HEK293T (cell line): ENCODE data around the gene RABGAP1L.

ENCODE experiments used
- ARNT ChIP-seq: fragments of 450-650 bp; IDR thresholded peaks from 2 replicates; pipeline ENCODE4 v1.6.1; 2017; ENCODE audit warnings: mild to moderate bottlenecking
- BHLHE40 ChIP-seq: fragments of 450-650 bp; IDR thresholded peaks from 2 replicates; pipeline ENCODE4 v1.6.1; 2016; ENCODE audit warnings: mild to moderate bottlenecking, moderate library complexity, borderline replicate concordance
- CTBP1 ChIP-seq: fragments of 450-650 bp; IDR thresholded peaks from 2 replicates; pipeline ENCODE4 v1.6.1; 2016; ENCODE audit warnings: borderline replicate concordance
- ELF4 ChIP-seq: fragments of 450-650 bp; IDR thresholded peaks from 2 replicates; pipeline ENCODE4 v1.6.1; 2017; ENCODE audit warnings: antibody characterized with exemption
- FOXA1 ChIP-seq: fragments of 450-650 bp; IDR thresholded peaks from 2 replicates; pipeline ENCODE4 v1.6.1; 2016; ENCODE audit warnings: mild to moderate bottlenecking
- FOXK2 ChIP-seq: fragments of 450-650 bp; IDR thresholded peaks from 2 replicates; pipeline ENCODE4 v1.6.1; 2016; ENCODE audit warnings: mild to moderate bottlenecking
- FOXM1 ChIP-seq: fragments of 450-650 bp; IDR thresholded peaks from 2 replicates; pipeline ENCODE4 v1.6.1; 2017; ENCODE audit warnings: mild to moderate bottlenecking, borderline replicate concordance
- L3MBTL2 ChIP-seq: fragments of 450-650 bp; conservative IDR thresholded peaks from 2 replicates; pipeline ENCODE4 v1.6.1; 2016; ENCODE audit warnings: mild to moderate bottlenecking
- LEF1 ChIP-seq: fragments of 450-650 bp; IDR thresholded peaks from 2 replicates; pipeline ENCODE4 v1.6.1; 2017; ENCODE audit warnings: mild to moderate bottlenecking, borderline replicate concordance
- PKNOX1 ChIP-seq: fragments of 450-650 bp; IDR thresholded peaks from 2 replicates; pipeline ENCODE4 v1.6.1; 2016
- SP1 ChIP-seq: fragments of 450-650 bp; IDR thresholded peaks from 2 replicates; pipeline ENCODE4 v1.6.1; 2017
- SUZ12 ChIP-seq: fragments of 450-650 bp; IDR thresholded peaks from 2 replicates; pipeline ENCODE4 v1.6.1; 2016; ENCODE audit warnings: mild to moderate bottlenecking
- TARDBP ChIP-seq: fragments of 450-650 bp; IDR thresholded peaks from 2 replicates; pipeline ENCODE4 v1.6.1; 2016

GRCh38 chr1:174922121-174922520 lies 762.8 kb downstream of the RABGAP1L start:
- TF ChIP-seq PKNOX1 = no peak
- no peak for TF ChIP-seq FOXK2
- no peak for TF ChIP-seq ARNT
- no peak for TF ChIP-seq FOXA1
- TF ChIP-seq SP1 = no peak
- no peak for TF ChIP-seq TARDBP
- TF ChIP-seq FOXM1 = no peak
- no peak for TF ChIP-seq BHLHE40
- no peak for TF ChIP-seq L3MBTL2
- TF ChIP-seq SUZ12 = no peak
- no peak for TF ChIP-seq ELF4
- no peak for TF ChIP-seq CTBP1
- TF ChIP-seq LEF1 = no peak
